Measurements from ENCODE around the gene SNAP91. TPM values are rescaled to one million over a fixed set of nuclear protein-coding genes. Genes with fewer than 3 reads are reported as not detected.

The SNAP91 gene
- total and polyA plus RNA-seq, 9 of the 15 experiments (the other 6 are each of a cell fraction or from before 2014, with no cell fraction given), result not detected

DNA sequence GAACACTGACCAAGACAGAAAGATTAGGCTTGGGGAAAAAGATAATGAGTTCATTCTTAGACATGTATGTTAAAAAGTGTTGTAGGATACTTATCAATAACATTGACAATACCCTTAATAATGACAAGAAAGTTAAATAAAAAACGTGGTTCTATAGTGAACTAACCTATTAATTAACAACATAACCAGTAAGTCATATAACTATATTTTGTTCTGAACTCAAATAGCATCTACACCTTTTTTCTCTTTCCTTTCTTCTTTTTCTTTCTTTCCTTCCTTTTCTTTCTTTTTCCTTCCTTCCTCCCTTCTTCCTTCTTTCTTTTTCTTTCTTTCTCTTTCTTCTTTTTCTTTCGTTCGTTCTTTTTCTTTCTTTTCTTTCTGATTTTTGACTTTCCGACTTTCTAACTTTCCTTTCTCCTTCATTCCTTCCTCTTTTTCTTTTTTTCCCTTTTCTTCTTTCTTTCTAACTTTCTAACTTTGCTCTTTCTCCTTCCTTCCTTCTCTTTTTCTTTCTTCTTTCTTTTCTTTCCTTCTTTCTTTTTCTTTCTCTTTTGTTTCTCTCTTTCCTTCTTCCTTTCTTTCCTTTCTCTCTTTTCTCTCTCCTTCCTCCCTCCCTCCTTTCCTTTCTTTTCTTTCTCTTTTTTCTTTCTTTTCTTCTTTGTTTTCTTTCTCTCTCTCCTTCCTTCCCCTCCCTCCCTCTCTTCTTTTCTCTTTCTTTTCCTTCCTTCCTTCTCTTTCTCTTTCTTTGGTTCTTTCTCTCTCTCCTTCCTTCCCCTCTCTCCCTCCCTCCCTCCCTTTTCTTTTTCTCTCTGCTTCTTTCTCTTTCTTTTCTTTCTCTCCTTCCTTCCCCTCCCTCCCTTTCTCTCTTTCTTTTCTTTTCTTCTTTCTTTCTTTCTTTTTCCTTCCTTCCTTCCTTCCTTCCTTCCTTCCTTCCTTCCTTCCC, 172.0 kb downstream of the SNAP91 start (continued):
- TF ChIP-seq, protein P1, sequence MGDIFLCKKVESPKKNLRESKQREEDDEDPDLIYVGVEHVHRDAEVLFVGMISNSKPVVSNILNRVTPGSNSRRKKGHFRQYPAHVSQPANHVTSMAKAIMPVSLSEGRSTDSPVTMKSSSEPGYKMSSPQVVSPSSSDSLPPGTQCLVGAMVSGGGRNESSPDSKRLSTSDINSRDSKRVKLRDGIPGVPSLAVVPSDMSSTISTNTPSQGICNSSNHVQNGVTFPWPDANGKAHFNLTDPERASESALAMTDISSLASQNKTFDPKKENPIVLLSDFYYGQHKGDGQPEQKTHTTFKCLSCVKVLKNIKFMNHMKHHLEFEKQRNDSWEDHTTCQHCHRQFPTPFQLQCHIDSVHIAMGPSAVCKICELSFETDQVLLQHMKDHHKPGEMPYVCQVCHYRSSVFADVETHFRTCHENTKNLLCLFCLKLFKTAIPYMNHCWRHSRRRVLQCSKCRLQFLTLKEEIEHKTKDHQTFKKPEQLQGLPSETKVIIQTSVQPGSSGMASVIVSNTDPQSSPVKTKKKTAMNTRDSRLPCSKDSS (IDR thresholded peaks at IDR 0.05; ENCODE audit: low read depth, partially characterized antibody), result no peak
- TF ChIP-seq TSC22D4 (tag; IDR thresholded peaks at IDR 0.05) (no peak), ZNF830 (CRISPR knock-in tag; IDR thresholded peaks at IDR 0.05) (no peak), U2AF1 (optimal IDR thresholded peaks at IDR 0.05; ENCODE audit: low read depth, low read length) (peak; percentile 92), SP2 (IDR thresholded peaks at IDR 0.05; ENCODE audit: extremely low read depth, low read depth, low read length, poor library complexity, severe bottlenecking) (no peak), ZNF436 (CRISPR knock-in tag; IDR thresholded peaks at IDR 0.05) (no peak), U2AF2 (optimal IDR thresholded peaks at IDR 0.05; ENCODE audit: low read depth, low read length) (peak; percentile 90), TBP (optimal IDR thresholded peaks at IDR 0.05; ENCODE audit: low read depth, low read length) (no peak), HDAC1 (IDR thresholded peaks at IDR 0.05) (no peak)
- TF ChIP-seq, protein P2, sequence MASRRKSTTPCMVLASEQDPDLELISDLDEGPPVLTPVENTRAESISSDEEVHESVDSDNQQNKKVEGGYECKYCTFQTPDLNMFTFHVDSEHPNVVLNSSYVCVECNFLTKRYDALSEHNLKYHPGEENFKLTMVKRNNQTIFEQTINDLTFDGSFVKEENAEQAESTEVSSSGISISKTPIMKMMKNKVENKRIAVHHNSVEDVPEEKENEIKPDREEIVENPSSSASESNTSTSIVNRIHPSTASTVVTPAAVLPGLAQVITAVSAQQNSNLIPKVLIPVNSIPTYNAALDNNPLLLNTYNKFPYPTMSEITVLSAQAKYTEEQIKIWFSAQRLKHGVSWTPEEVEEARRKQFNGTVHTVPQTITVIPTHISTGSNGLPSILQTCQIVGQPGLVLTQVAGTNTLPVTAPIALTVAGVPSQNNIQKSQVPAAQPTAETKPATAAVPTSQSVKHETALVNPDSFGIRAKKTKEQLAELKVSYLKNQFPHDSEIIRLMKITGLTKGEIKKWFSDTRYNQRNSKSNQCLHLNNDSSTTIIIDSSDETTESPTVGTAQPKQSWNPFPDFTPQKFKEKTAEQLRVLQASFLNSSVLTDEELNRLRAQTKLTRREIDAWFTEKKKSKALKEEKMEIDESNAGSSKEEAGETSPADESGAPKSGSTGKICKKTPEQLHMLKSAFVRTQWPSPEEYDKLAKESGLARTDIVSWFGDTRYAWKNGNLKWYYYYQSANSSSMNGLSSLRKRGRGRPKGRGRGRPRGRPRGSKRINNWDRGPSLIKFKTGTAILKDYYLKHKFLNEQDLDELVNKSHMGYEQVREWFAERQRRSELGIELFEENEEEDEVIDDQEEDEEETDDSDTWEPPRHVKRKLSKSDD (conservative IDR thresholded peaks at IDR 0.05; ENCODE audit: low read length), result no peak
- TF ChIP-seq, protein P3, sequence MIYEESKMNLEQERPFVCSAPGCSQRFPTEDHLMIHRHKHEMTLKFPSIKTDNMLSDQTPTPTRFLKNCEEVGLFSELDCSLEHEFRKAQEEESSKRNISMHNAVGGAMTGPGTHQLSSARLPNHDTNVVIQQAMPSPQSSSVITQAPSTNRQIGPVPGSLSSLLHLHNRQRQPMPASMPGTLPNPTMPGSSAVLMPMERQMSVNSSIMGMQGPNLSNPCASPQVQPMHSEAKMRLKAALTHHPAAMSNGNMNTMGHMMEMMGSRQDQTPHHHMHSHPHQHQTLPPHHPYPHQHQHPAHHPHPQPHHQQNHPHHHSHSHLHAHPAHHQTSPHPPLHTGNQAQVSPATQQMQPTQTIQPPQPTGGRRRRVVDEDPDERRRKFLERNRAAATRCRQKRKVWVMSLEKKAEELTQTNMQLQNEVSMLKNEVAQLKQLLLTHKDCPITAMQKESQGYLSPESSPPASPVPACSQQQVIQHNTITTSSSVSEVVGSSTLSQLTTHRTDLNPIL (CRISPR knock-in tag; IDR thresholded peaks at IDR 0.05), result no peak

Data from K562 (cell line).